Activated CD4-positive, alpha-beta memory T cell treated with anti-CD3 and anti-CD28 coated beads for 36 hours (primary cell): ENCODE data around the gene SORCS1. TPM values are rescaled to one million over a fixed set of nuclear protein-coding genes. Genes with fewer than 3 reads are reported as not detected.

Source experiments
- CTCF ChIA-PET: fragments of 350-600 bp; sonication (Branson Sonifier 250); formaldehyde crosslinking; loops from one replicate; lab custom pipeline; 2021; ENCODE audit warnings: antibody characterized with exemption, inconsistent platforms; lab: Charles Lee
- POLR2A ChIA-PET: fragments of 350-600 bp; sonication (Branson Sonifier 250); formaldehyde crosslinking; loops from one replicate; lab custom pipeline; 2021; ENCODE audit warnings: antibody characterized with exemption; lab: Charles Lee
- DNase-seq: peaks from one replicate; pipeline ENCODE4 v3.0.0-alpha.2; 2020
- H3K27ac Mint-ChIP-seq: one replicate; pipeline ENCODE4 v1.8.0; 2021; ENCODE audit warnings: mixed read lengths
- H3K27me3 Mint-ChIP-seq: one replicate; pipeline ENCODE4 v1.8.0; 2021; ENCODE audit warnings: mixed read lengths
- H3K36me3 Mint-ChIP-seq: one replicate; pipeline ENCODE4 v1.8.0; 2021; ENCODE audit warnings: mixed read lengths
- H3K4me1 Mint-ChIP-seq: one replicate; pipeline ENCODE4 v1.8.0; 2021; ENCODE audit warnings: low read depth, mixed read lengths
- H3K4me3 Mint-ChIP-seq: one replicate; pipeline ENCODE4 v1.8.0; 2021; ENCODE audit warnings: mild to moderate bottlenecking, mixed read lengths
- H3K9me3 Mint-ChIP-seq: one replicate; pipeline ENCODE4 v1.8.0; 2021; ENCODE audit warnings: mixed read lengths
- intact Hi-C: fragments of 100-400 bp; cut with micrococcal nuclease; formaldehyde crosslinking; loops from one replicate; pipeline ENCODE4 v1.15.1; 2023
- total RNA-seq, 2 experiments: library from RNA; stranded (reverse); gene quantifications; one replicate each; pipeline ENCODE4 v1.2.3, GENCODE V29; 2021

Gene SORCS1
- total RNA-seq, 2 experiments from 2014 or later, result not detected

GRCh38 chr10:106528702-106529101, 635.8 kb downstream of the SORCS1 start:
- peaks cover 2% of the 10 kb centered on the region for H3K9me3 Mint-ChIP-seq
- CTCF ChIA-PET, result no interaction called here
- POLR2A ChIA-PET, result no interaction called here
- H3K36me3 Mint-ChIP-seq, result no peaks in the 10 kb centered on the region
- H3K4me3 Mint-ChIP-seq, result no peak overlapping the region
- no peaks in the 10 kb centered on the region for H3K4me1 Mint-ChIP-seq
- intact Hi-C loops, result no loop called here
- no peak for DNase-seq
- H3K27me3 Mint-ChIP-seq, result no peaks in the 10 kb centered on the region
- no peak overlapping the region for H3K27ac Mint-ChIP-seq

GRCh38 chr10:106525835-106526234, 638.7 kb downstream of the SORCS1 start:
- no peaks in the 10 kb centered on the region for H3K27me3 Mint-ChIP-seq
- ChIA-PET POLR2A (no interaction called here), CTCF (no interaction called here)
- no peaks in the 10 kb centered on the region for H3K36me3 Mint-ChIP-seq
- H3K9me3 Mint-ChIP-seq, result peaks cover under 1% of the 10 kb centered on the region
- no peak overlapping the region for H3K4me3 Mint-ChIP-seq
- no peaks in the 10 kb centered on the region for H3K4me1 Mint-ChIP-seq
- H3K27ac Mint-ChIP-seq, result no peak overlapping the region
- DNase-seq, result no peak
- intact Hi-C loops, result no loop called here
